Psoas muscle (tissue), 8 donors: ENCODE data around the gene UNC80. TPM values are rescaled to one million over a fixed set of nuclear protein-coding genes. Genes with fewer than 3 reads are reported as not detected.

Experiments
- ATAC-seq, 4 donors: fragments of 200-7000 bp; cut with Tn5 transposase; one replicate each; pipeline ENCODE4 v1.9.1; 2020; ENCODE audit warnings: moderate library complexity in 3 of 4, mild to moderate bottlenecking in 2 of 4
- DNase-seq, 2 donors: peaks; one replicate each; pipeline ENCODE4 v3.0.0-alpha.2; 2020
- H3K27ac ChIP-seq: fragments of 200-600 bp; one replicate; pipeline ENCODE4 v1.8.0; 2022
- H3K27me3 ChIP-seq, 3 donors: fragments of 200-600 bp in 1 of 3; one replicate each; pipeline versions ENCODE4 v1.6.1 to v1.8.0; 2013 to 2022; ENCODE audit warnings: low read length in 2 of 3, mild to moderate bottlenecking in 2 of 3, moderate library complexity in 1 of 3; ENCODE audit not compliant: insufficient read depth in 3 of 3
- H3K36me3 ChIP-seq, 2 donors: fragments of 200-600 bp in 1 of 2; one replicate each; pipeline versions ENCODE4 v1.6.1 to v1.8.0; 2013 to 2022; ENCODE audit warnings: low read depth in 1 of 2, mild to moderate bottlenecking in 1 of 2, moderate library complexity in 1 of 2; ENCODE audit not compliant: insufficient read depth in 1 of 2
- H3K4me1 ChIP-seq: fragments of 200-600 bp; one replicate; pipeline ENCODE4 v1.8.0; 2022
- H3K4me3 ChIP-seq: fragments of 200-600 bp; one replicate; pipeline ENCODE4 v1.8.0; 2022; ENCODE audit warnings: mild to moderate bottlenecking
- H3K9me3 ChIP-seq: fragments of 200-600 bp; one replicate; pipeline ENCODE4 v1.8.0; 2022
- WGBS, 3 donors: extraction: QIAGEN DNeasy Blood & Tissue Kit; methylation state at CpG; one replicate each; pipeline versions ENCODE4 v1.1.6 to v1.1.7; 2013; 5-methylcytosine and 5-hydroxymethylcytosine counted together
- intact Hi-C, 2 donors: fragments of 100-400 bp; cut with DNase I; formaldehyde crosslinking; loops; one replicate each; pipeline versions ENCODE4 v1.11.0 to v1.14.2; 2022
- polyA plus RNA-seq, 3 donors: library from polyadenylated mRNA; stranded (reverse); fragments of 200-250 nt; gene quantifications; one replicate each; pipeline ENCODE4 v1.2.3, GENCODE V29; 2013
- total RNA-seq, 4 donors: library from RNA; stranded (reverse); fragmentation: NEBNext Ultra II Directional in 2 of 4; extraction: Animal tissue kit (Norgen Biotek cat#: 25700) in 2 of 4; gene quantifications; one replicate each; pipeline versions ENCODE4 v1.2.1 to v1.2.4, GENCODE V29; 2021 to 2023
- TF ChIP-seq, protein P1 (sequence below): fragments of 200-600 bp; IDR thresholded peaks from one replicate; pipeline ENCODE4 v1.8.0; 2022; ENCODE audit warnings: antibody characterized with exemption
- donor health status: healthy with polysubstance abuse.
- donor health status: DM: no; HTN: no; CAD: no; lungs with moderate emphysema.
- donor health status: Bipolar disorder and iron deficiency.
- donor health status: healthy.
- donor health status: DM: yes; HTN: yes; CAD: no.
- donor health status: DM: no; HTN: no; CAD: no.
- donor health status: DM: no; HTN: no; CAD: no.
- donor health status: DM: yes; HTN: yes; CAD: no.

Gene UNC80
- total and polyA plus RNA-seq, 7 donors = 0.03 TPM; not detected in 6

DNA sequence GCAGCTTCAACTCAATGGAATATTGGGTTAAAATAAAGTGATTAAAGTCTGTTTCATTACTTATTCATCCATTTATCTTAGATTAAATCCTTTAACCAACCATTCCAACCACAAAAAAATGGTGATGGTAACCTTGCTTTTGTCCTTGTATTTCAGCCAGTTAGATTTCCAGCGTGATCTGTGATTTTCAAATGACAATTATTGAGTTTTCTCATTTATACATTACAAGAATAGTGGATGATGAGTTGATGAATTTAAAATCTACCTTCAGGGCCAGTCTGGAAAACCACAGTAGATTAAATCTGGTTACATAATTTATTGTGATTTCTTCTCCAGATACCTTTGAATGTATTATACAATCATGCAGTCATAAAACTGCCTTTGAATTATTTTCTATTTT lies 29.7 kb upstream of the UNC80 start:
- Histone ChIP-seq H3K9me3 (no peaks in the 10 kb centered on the region), H3K4me3 (no peak overlapping the region), H3K4me1 (no peaks in the 10 kb centered on the region), H3K27ac (no peak overlapping the region), H3K36me3 (no peaks in the 10 kb centered on the region), H3K27me3 (no peaks in the 10 kb centered on the region)
- WGBS, 3 donors = 67 to 74% (median 69%) methylated on average over 1 of the region's 1 CpG
- DNase-seq = no peak
- intact Hi-C loops = no loop called here
- TF ChIP-seq, protein P1, sequence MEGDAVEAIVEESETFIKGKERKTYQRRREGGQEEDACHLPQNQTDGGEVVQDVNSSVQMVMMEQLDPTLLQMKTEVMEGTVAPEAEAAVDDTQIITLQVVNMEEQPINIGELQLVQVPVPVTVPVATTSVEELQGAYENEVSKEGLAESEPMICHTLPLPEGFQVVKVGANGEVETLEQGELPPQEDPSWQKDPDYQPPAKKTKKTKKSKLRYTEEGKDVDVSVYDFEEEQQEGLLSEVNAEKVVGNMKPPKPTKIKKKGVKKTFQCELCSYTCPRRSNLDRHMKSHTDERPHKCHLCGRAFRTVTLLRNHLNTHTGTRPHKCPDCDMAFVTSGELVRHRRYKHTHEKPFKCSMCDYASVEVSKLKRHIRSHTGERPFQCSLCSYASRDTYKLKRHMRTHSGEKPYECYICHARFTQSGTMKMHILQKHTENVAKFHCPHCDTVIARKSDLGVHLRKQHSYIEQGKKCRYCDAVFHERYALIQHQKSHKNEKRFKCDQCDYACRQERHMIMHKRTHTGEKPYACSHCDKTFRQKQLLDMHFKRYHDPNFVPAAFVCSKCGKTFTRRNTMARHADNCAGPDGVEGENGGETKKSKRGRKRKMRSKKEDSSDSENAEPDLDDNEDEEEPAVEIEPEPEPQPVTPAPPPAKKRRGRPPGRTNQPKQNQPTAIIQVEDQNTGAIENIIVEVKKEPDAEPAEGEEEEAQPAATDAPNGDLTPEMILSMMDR = no peak
- no peak for ATAC-seq

DNA sequence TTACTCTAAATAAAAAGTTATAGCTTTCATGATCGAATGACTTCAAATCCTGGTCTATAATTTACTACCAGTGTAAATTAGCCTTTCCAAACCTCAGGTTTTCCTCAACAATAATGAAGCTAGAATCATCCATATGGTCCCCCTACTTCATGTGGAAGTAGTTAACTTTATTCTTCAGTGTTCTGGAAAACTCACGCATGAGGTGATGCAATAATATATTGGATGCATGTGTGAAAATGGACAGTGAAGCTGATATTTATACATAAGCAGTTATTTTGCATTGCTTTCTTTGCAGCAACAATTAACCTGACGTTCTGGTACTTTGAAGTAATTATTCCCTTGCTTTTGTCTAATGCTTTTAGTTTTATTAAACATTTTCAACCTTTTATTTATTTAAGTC lies 18.6 kb upstream of the UNC80 start:
- Histone ChIP-seq H3K27me3 (no peaks in the 10 kb centered on the region), H3K27ac (no peak overlapping the region), H3K9me3 (no peaks in the 10 kb centered on the region), H3K36me3 (no peaks in the 10 kb centered on the region), H3K4me3 (no peak overlapping the region), H3K4me1 (no peaks in the 10 kb centered on the region)
- DNase-seq (no peak), ATAC-seq (no peak)
- WGBS, 3 donors = 44 to 55% (median 46%) methylated on average over 3 of the region's 3 CpGs
- intact Hi-C loops = no loop called here
- TF ChIP-seq, protein P1 = no peak

DNA sequence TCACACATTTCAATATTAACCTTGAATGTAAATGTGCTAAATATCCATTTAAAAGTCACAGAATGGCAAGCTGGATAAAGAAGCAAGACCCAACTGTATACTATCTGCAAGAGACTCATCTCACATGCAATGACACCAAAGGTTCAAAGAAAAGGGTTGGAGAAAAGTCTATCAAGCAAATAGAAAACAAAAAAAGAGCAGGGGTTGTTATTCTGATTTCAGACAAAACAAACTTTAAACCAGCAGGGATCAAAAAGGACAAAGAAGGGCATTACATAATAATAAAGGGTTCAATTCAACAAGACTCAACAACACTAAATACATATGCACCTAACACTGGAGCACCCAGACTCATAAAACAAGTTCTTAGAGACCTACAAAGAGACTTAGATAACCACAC lies 14.5 kb upstream of the UNC80 start:
- no peak overlapping the region for H3K4me3 ChIP-seq
- no peaks in the 10 kb centered on the region for H3K27me3 ChIP-seq
- H3K36me3 ChIP-seq = no peaks in the 10 kb centered on the region
- no peak for DNase-seq
- no peaks in the 10 kb centered on the region for H3K9me3 ChIP-seq
- intact Hi-C loops = no loop called here
- TF ChIP-seq, protein P1 = no peak
- ATAC-seq = no peak
- H3K27ac ChIP-seq = no peak overlapping the region
- no peaks in the 10 kb centered on the region for H3K4me1 ChIP-seq

GRCh38 chr2:209761566-209761965 lies 10.1 kb upstream of the UNC80 start:
- intact Hi-C loops = no loop called here
- H3K27ac ChIP-seq = no peak overlapping the region
- no peaks in the 10 kb centered on the region for H3K27me3 ChIP-seq
- 49 to 57% (median 55%) methylated on average over 2 of the region's 2 CpGs for WGBS, 3 donors
- H3K4me1 ChIP-seq = no peaks in the 10 kb centered on the region
- TF ChIP-seq, protein P1 = no peak
- no peaks in the 10 kb centered on the region for H3K9me3 ChIP-seq
- no peak overlapping the region for H3K4me3 ChIP-seq
- DNase-seq (no peak), ATAC-seq (no peak)
- H3K36me3 ChIP-seq = no peaks in the 10 kb centered on the region

DNA sequence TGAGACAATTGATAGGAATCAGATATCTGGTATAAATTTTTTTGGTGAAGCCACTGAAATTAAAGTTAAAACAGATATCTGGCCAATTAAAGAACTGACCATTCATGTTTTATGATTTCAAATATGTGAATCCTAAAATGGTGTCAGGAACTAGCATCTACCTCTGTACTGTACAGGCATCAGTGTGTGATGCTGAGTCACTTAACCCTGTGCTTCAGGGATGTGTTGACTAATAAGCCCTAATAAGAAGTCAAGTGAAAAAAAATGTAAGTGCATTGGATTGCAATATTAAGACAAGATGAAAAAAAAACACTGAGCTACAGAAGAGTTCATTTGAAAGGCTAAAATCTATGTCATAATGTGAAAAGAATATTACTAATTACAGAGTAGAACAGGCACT lies 9.1 kb upstream of the UNC80 start:
- no peaks in the 10 kb centered on the region for H3K27me3 ChIP-seq
- H3K4me1 ChIP-seq = no peaks in the 10 kb centered on the region
- H3K27ac ChIP-seq = no peak overlapping the region
- intact Hi-C loops = no loop called here
- no peak overlapping the region for H3K4me3 ChIP-seq
- no peaks in the 10 kb centered on the region for H3K36me3 ChIP-seq
- no peak for ATAC-seq
- H3K9me3 ChIP-seq = no peaks in the 10 kb centered on the region
- TF ChIP-seq, protein P1 = no peak
- no peak for DNase-seq
